A549 (cell line): ENCODE data around the gene CDK14. TPM values are rescaled to one million over a fixed set of nuclear protein-coding genes. Genes with fewer than 3 reads are reported as not detected.

Source experiments
- ATAC-seq, 2 experiments: fragments of 200-7000 bp in 1 of 2; fragments of >200 bp in 1 of 2; cut with Nextera tagmentation in 1 of 2; cut with Tn5 transposase in 1 of 2; 3 replicates each; pipeline versions ENCODE4 v1.8.0 to v1.9.1; 2018 to 2020; ENCODE audit warnings: mild to moderate bottlenecking in 1 of 2, moderate library complexity in 1 of 2
- CTCF ChIA-PET: fragments of 300-600 bp; sonication (Branson Sonifier 250); formaldehyde crosslinking; extraction: SDS; loops from one replicate; lab custom pipeline; 2021; ENCODE audit warnings: antibody characterized with exemption, inconsistent platforms; lab: Yijun Ruan, JAX
- POLR2A ChIA-PET: fragments of 350-600 bp; formaldehyde crosslinking; extraction: SDS; loops from one replicate; lab custom pipeline; 2021; ENCODE audit warnings: antibody characterized with exemption, inconsistent platforms; lab: Yijun Ruan, JAX
- DNase-seq, 2 experiments: peaks; one replicate each; pipeline versions ENCODE4 v3.0.0 to v3.0.0-alpha.2; 2011 to 2016; ENCODE audit warnings: low read depth in 1 of 2, low spot score in 1 of 2
- FAIRE-seq: peaks from 2 replicates; lab custom pipeline; 2011; peaks lifted over from hg19 to GRCh38; lab: Jason Lieb, UNC
- H3K27ac ChIP-seq, 2 experiments: fragments of >200 bp; sonication (Bioruptor Twin); formaldehyde crosslinking; 3 replicates each; pipeline ENCODE4 v1.5.1; 2016 to 2017
- H3K4me1 ChIP-seq: fragments of >200 bp; sonication (Bioruptor Twin); formaldehyde crosslinking; 3 replicates; pipeline ENCODE4 v1.6.1; 2016
- H3K4me2 ChIP-seq: fragments of >200 bp; sonication (Bioruptor Twin); formaldehyde crosslinking; 3 replicates; pipeline ENCODE4 v1.6.1; 2016
- H3K4me3 ChIP-seq: fragments of >200 bp; sonication (Bioruptor Twin); formaldehyde crosslinking; 3 replicates; pipeline ENCODE4 v1.5.1; 2016
- H3K9me3 ChIP-seq: fragments of >200 bp; sonication (Bioruptor Twin); formaldehyde crosslinking; 3 replicates; pipeline ENCODE4 v1.6.1; 2016
- BHLHE40 ChIP-seq: IDR thresholded peaks from 2 replicates; pipeline ENCODE4 v1.6.1; 2012; ENCODE audit warnings: low read depth, low read length, inconsistent platforms
- CHD4 ChIP-seq: fragments of 200-600 bp; sonication (generic); IDR thresholded peaks from 2 replicates; pipeline ENCODE4 v1.6.1; 2016; ENCODE audit warnings: antibody characterized with exemption, mild to moderate bottlenecking, borderline replicate concordance
- EHF ChIP-seq: fragments of 250-450 bp; sonication (Bioruptor Pico); IDR thresholded peaks from 2 replicates; pipeline ENCODE4 v1.5.0; 2020; ENCODE audit warnings: mild to moderate bottlenecking
- EP300 ChIP-seq, 2 experiments: fragments of >200 bp; sonication (Bioruptor Twin); formaldehyde crosslinking; IDR thresholded peaks; 2 replicates in 1 of 2; 3 replicates in 1 of 2; pipeline ENCODE4 v1.6.1; 2016 to 2017
- JUNB ChIP-seq: fragments of >200 bp; sonication (Bioruptor Twin); formaldehyde crosslinking; IDR thresholded peaks from 2 replicates; pipeline ENCODE4 v1.6.1; 2016
- KDM5A ChIP-seq: fragments of 200-600 bp; sonication (generic); IDR thresholded peaks from 2 replicates; pipeline ENCODE4 v1.6.1; 2016; ENCODE audit warnings: antibody characterized with exemption, mild to moderate bottlenecking
- MAFK ChIP-seq: fragments of 450-650 bp; IDR thresholded peaks from 2 replicates; pipeline ENCODE4 v1.6.1; 2014; ENCODE audit not compliant: partially characterized antibody
- NFE2L2 ChIP-seq: fragments of 150-350 bp; conservative IDR thresholded peaks from 2 replicates; pipeline ENCODE4 v1.6.1; 2014; ENCODE audit warnings: low read length
- RAD21 ChIP-seq, 2 experiments: fragments of >200 bp in 1 of 2; sonication (Bioruptor Twin) in 1 of 2; formaldehyde crosslinking in 1 of 2; IDR thresholded peaks in 1 of 2; conservative IDR thresholded peaks in 1 of 2; 2 replicates in 1 of 2; 3 replicates in 1 of 2; pipeline ENCODE4 v1.6.1; 2012 to 2018; ENCODE audit warnings: inconsistent platforms in 1 of 2
- RCOR1 ChIP-seq: fragments of 150-350 bp; IDR thresholded peaks from 2 replicates; pipeline ENCODE4 v1.6.1; 2014; ENCODE audit warnings: antibody characterized with exemption, low read length, low read depth
- SMC3 ChIP-seq: fragments of >200 bp; sonication (Bioruptor Twin); formaldehyde crosslinking; IDR thresholded peaks from 3 replicates; pipeline ENCODE4 v1.6.1; 2018; ENCODE audit warnings: inconsistent platforms
- SREBF2 ChIP-seq: fragments of 450-650 bp; IDR thresholded peaks from 2 replicates; pipeline ENCODE4 v1.6.1; 2014; ENCODE audit warnings: mild to moderate bottlenecking, moderate library complexity
- ZFP36 ChIP-seq: fragments of 450-650 bp; IDR thresholded peaks from 2 replicates; pipeline ENCODE4 v1.6.1; 2014; ENCODE audit warnings: borderline replicate concordance; ENCODE audit not compliant: partially characterized antibody
- ZSCAN20 ChIP-seq: fragments of 250-450 bp; sonication (Bioruptor Pico); IDR thresholded peaks from 2 replicates; pipeline ENCODE4 v1.8.0; 2022; ENCODE audit warnings: mild to moderate bottlenecking, moderate library complexity
- WGBS: methylation state at CpG from one replicate; pipeline ENCODE4 v1.1.6; 2017; ENCODE audit errors: missing lambda C conversion rate; 5-methylcytosine and 5-hydroxymethylcytosine counted together
- polyA plus RNA-seq, 4 experiments: library from polyadenylated mRNA; depleted of rRNA in 3 of 4; stranded (reverse); fragments of >200 nt; fragmentation: RNase III in 1 of 4; extraction: RNeasy Plus Mini Kit Qiagen cat#74134 plus additional on column Dnase treatment in 1 of 4; gene quantifications; 2 replicates in 3 of 4; 3 replicates in 1 of 4; pipeline ENCODE4 v1.2.3, GENCODE V29; 2011 to 2017
- TF ChIP-seq, protein P1 (sequence below): fragments of >200 bp; sonication (Bioruptor Twin); formaldehyde crosslinking; IDR thresholded peaks from 3 replicates; pipeline ENCODE4 v1.6.1; 2016
- TF ChIP-seq, protein P2 (sequence below): fragments of 450-650 bp; IDR thresholded peaks from 2 replicates; pipeline ENCODE4 v1.6.1; 2014; ENCODE audit warnings: antibody characterized with exemption

CDK14 gene
- polyA plus RNA-seq, 2 of the 4 experiments (the other 2 are of a cell fraction) = 0.21 to 0.23 TPM

DNA sequence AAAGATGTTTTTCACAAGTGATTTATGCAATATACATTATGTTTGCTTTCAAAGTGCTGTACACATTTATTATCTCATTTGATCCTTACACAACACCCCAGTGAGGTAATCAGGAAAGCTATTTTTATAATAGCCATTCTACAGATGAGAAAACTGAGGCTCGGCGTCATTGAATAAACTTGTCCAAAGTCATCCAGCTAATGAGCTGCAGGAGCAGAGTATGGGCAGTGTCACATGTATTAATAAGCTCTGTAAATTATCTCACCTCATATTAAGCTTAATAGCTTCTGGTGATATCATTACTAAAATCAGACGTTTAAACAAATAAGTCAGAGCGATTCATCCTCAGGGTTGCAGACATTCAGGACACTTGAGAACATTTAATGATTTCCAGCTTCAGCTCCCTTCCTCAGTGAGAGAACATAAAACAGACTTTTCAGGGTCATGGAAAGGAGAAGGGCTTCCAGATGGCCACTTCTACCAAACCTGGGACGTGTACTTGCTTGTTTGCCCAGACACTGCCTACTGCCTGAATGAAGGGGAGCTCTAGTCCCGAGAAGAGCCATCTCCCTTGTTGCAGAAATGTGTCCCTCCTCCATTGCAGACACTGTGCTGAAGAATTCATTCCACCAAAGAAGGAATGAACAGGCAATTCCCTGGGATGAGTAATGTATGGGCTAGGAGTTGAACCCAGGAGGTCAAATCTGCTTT, 647.6 kb downstream of the CDK14 start (continued):
- no peak for TF ChIP-seq SMC3
- TF ChIP-seq, protein P1, sequence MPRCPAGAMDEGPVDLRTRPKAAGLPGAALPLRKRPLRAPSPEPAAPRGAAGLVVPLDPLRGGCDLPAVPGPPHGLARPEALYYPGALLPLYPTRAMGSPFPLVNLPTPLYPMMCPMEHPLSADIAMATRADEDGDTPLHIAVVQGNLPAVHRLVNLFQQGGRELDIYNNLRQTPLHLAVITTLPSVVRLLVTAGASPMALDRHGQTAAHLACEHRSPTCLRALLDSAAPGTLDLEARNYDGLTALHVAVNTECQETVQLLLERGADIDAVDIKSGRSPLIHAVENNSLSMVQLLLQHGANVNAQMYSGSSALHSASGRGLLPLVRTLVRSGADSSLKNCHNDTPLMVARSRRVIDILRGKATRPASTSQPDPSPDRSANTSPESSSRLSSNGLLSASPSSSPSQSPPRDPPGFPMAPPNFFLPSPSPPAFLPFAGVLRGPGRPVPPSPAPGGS = no peak
- TF ChIP-seq RAD21 (conservative IDR thresholded peaks at IDR 0.05 in 1 of 2, IDR thresholded peaks at IDR 0.05 in 1 of 2) = no peak
- no peak for TF ChIP-seq EP300 (IDR thresholded peaks at IDR 0.05)

DNA sequence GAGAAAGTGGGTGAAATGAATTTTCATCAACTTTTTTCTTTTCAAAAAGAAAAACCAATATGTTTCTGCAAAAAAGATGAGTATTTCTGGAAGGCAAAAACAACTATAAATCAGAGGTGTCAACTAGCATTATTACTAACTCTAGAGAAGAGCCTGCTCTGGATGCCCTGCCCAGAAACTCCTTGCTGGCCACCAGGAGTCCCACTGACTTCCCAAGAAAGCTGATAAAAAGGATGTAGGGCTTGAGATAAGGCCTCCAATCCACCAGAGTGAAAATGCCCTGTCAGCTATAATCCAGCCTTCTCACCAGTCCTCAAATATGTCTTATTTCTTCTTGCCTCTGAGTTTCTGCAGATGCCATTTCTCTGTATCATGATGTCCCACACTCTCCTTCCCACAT, 651.4 kb downstream of the CDK14 start:
- POLR2A ChIA-PET = no interaction called here
- Histone ChIP-seq H3K4me3 (no peak overlapping the region), H3K27ac (no peak overlapping the region), H3K4me2 (no peak overlapping the region), H3K9me3 (no peaks in the 10 kb centered on the region), H3K4me1 (peaks cover 6% of the 10 kb centered on the region; the same call in 1 of the 3 replicates)
- DNase-seq (peak in 1 of 2 experiments; percentile 12), FAIRE-seq (no peak)
- TF ChIP-seq SREBF2 (no peak), MAFK (peak; percentile 94)
- TF ChIP-seq, all 56 proteins: peak for 1
- peak in 1 of 2 experiments; percentile 71; a peak in 3 of 6 replicates for ATAC-seq
- CTCF ChIA-PET = interaction anchor here (0.8 kb wide), 1 partner anchor 41 kb away, joined by 3 read pairs; no protein-coding TSS in a partner anchor

DNA sequence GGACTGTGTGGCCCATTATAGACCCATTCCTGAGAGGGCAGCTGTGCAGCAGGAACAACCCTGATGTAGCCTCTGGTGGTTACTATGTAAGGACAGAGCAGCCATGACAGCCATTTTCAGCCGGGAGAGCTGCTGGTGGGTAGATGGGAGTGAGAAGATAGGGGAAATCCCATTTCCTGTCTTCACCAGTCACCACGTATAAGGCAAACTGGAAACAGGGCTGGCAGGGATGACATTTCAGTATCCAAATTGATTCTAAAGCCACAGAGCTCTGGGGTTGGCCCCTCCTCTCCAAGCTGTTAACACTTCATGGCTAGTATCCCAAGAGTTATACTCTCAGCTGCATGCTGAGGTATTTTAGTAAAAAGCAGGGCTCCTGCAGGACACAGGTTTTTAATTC, 652.9 kb downstream of the CDK14 start:
- TF ChIP-seq EHF (no peak), BHLHE40 (no peak), JUNB (no peak), RCOR1 (no peak), ZFP36 (no peak)
- TF ChIP-seq, protein P2, sequence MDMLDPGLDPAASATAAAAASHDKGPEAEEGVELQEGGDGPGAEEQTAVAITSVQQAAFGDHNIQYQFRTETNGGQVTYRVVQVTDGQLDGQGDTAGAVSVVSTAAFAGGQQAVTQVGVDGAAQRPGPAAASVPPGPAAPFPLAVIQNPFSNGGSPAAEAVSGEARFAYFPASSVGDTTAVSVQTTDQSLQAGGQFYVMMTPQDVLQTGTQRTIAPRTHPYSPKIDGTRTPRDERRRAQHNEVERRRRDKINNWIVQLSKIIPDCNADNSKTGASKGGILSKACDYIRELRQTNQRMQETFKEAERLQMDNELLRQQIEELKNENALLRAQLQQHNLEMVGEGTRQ = no peak
- FAIRE-seq = no peak
- no peak for ATAC-seq
- no peak overlapping the region for H3K4me3 ChIP-seq
- ChIA-PET CTCF (interaction anchor here (0.9 to 1.3 kb wide), 2 partner anchors 9 to 40 kb away, joined by 3 read pairs; no protein-coding TSS in a partner anchor), POLR2A (no interaction called here)
- H3K4me2 ChIP-seq = no peak overlapping the region
- H3K27ac ChIP-seq = no peak overlapping the region
- H3K9me3 ChIP-seq = no peaks in the 10 kb centered on the region
- no peak for DNase-seq
- 17% methylated on average over 1 of the region's 2 CpGs for WGBS
- H3K4me1 ChIP-seq = peaks cover 6% of the 10 kb centered on the region; the same call in 1 of the 3 replicates

DNA sequence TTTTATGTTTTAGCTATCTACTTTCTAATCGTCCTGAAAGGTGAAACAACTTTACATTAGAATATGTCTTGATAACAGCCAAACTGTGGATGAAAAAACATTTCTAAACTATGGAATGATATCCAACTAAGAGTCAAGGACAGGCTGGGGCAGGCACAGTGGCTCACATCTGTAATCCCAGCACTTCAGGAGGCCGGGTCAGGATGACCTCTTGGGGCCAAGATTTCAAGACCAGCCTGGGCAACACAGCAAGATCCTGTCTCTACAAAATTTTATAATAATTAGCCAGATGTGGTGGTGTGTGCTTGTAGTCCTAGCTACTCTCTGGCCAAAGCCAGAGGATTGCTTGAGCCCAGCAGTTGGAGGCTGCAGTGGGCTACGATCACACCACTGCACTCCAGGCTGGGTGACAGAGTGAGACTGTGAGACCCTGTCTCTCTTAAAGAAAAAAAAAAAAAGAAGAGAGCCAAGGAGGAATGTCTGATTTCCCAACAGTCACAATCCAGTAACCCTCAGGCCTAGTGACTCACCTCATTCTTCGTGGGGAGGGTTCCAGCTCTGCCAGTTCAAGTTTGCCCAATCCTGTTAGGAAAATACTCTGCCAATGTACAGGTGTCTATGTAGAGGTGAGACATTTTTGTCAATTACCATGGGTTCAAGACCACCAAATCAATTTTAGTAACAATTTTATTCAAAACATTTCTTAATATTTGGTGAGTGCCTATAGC, 653.5 kb downstream of the CDK14 start:
- TF ChIP-seq ZSCAN20 (CRISPR knock-in tag) = no peak
- TF ChIP-seq NFE2L2 = no peak
- no peak for TF ChIP-seq KDM5A
- TF ChIP-seq CHD4 = no peak
- TF ChIP-seq, protein P2 = no peak
- POLR2A ChIA-PET = no interaction called here

More for the DNA sequence above, 653.5 kb downstream of the CDK14 start:
- Histone ChIP-seq H3K4me1 (peaks cover 6% of the 10 kb centered on the region; the same call in 1 of the 3 replicates), H3K9me3 (no peaks in the 10 kb centered on the region), H3K27ac (no peak overlapping the region), H3K4me3 (no peak overlapping the region), H3K4me2 (no peak overlapping the region)
- 10% methylated on average over 4 of the region's 4 CpGs for WGBS
- FAIRE-seq (no peak), DNase-seq (peak in 1 of 2 experiments; percentile 6), ATAC-seq (peak in 1 of 2 experiments; percentile 47; a peak in 2 of 6 replicates)
- CTCF ChIA-PET = interaction anchor here (0.9 to 1.3 kb wide), 2 partner anchors 10 to 39 kb away, joined by 3 read pairs; no protein-coding TSS in a partner anchor
